CD4-positive, alpha-beta T cell (primary cell): ENCODE data around the gene MYB. TPM values are rescaled to one million over a fixed set of nuclear protein-coding genes. Genes with fewer than 3 reads are reported as not detected.

ENCODE experiments used
- ATAC-seq: fragments of 200-7000 bp; cut with Tn5 transposase; one replicate; pipeline ENCODE4 v1.10.0; 2022; ENCODE audit warnings: mild to moderate bottlenecking; ENCODE audit not compliant: poor library complexity
- CTCF ChIA-PET: fragments of 350-600 bp; sonication (Branson Sonifier 250); formaldehyde crosslinking; loops from one replicate; lab custom pipeline; 2021; ENCODE audit warnings: antibody characterized with exemption, inconsistent platforms; lab: Charles Lee
- POLR2A ChIA-PET: fragments of 350-600 bp; sonication (Branson Sonifier 250); formaldehyde crosslinking; loops from one replicate; lab custom pipeline; 2021; ENCODE audit warnings: antibody characterized with exemption, inconsistent platforms; lab: Charles Lee
- DNase-seq, 14 experiments: peaks; one replicate each; pipeline ENCODE4 v3.0.0-alpha.2; 2013 to 2020; ENCODE audit warnings: mixed read lengths in 2 of 14
- H3K27ac ChIP-seq, 2 donors: one replicate each; pipeline versions ENCODE4 v1.5.1 to v1.7.0; 2013; ENCODE audit warnings: low read length in 2 of 2, low read depth in 1 of 2, mild to moderate bottlenecking in 1 of 2
- H3K27me3 ChIP-seq, 2 experiments: 1 replicate in 1 of 2; 2 replicates in 1 of 2; pipeline versions ENCODE4 v1.6.1 to v1.7.0; 2013; ENCODE audit warnings: low read length in 2 of 2, control low read depth in 1 of 2, mild to moderate bottlenecking in 1 of 2, moderate library complexity in 1 of 2; ENCODE audit not compliant: insufficient read depth in 2 of 2, control insufficient read depth in 1 of 2
- H3K36me3 ChIP-seq: one replicate; pipeline ENCODE4 v1.6.1; 2013; ENCODE audit warnings: low read length, control low read depth; ENCODE audit not compliant: insufficient read depth
- H3K4me1 ChIP-seq: one replicate; pipeline ENCODE4 v1.6.1; 2013; ENCODE audit warnings: low read length, control low read depth; ENCODE audit not compliant: insufficient read depth
- H3K4me3 ChIP-seq: one replicate; pipeline ENCODE4 v1.5.1; 2013; ENCODE audit warnings: mild to moderate bottlenecking, low read length, moderate library complexity
- H3K9me3 ChIP-seq, 2 experiments: 1 replicate in 1 of 2; 2 replicates in 1 of 2; pipeline versions ENCODE4 v1.6.1 to v1.7.0; 2013; ENCODE audit warnings: low read length in 2 of 2, mild to moderate bottlenecking in 2 of 2, control low read depth in 1 of 2, moderate library complexity in 1 of 2; ENCODE audit not compliant: control insufficient read depth in 1 of 2, insufficient read depth in 1 of 2
- H3K27ac Mint-ChIP-seq: one replicate; pipeline ENCODE4 v1.8.0; 2020; ENCODE audit warnings: mixed read lengths
- H3K27me3 Mint-ChIP-seq: one replicate; pipeline ENCODE4 v1.8.0; 2021; ENCODE audit warnings: mixed read lengths
- H3K36me3 Mint-ChIP-seq: one replicate; pipeline ENCODE4 v1.8.0; 2021; ENCODE audit warnings: low read depth, mixed read lengths
- H3K4me1 Mint-ChIP-seq: one replicate; pipeline ENCODE4 v1.8.0; 2021; ENCODE audit warnings: low read depth, mixed read lengths
- H3K4me3 Mint-ChIP-seq: one replicate; pipeline ENCODE4 v1.8.0; 2020; ENCODE audit warnings: mild to moderate bottlenecking, mixed read lengths
- H3K9me3 Mint-ChIP-seq: one replicate; pipeline ENCODE4 v1.8.0; 2020; ENCODE audit warnings: mixed read lengths
- CTCF ChIP-seq: fragments of 200-600 bp; IDR thresholded peaks from one replicate; pipeline ENCODE4 v1.8.0; 2022; ENCODE audit warnings: antibody characterized with exemption, mild to moderate bottlenecking
- intact Hi-C, 2 experiments: fragments of 100-400 bp; cut with DNase I in 1 of 2; cut with micrococcal nuclease in 1 of 2; formaldehyde crosslinking; loops; one replicate each; pipeline versions ENCODE4 v1.15.1 to v1.9.0; 2023 to 2025; cut with DNase I, micrococcal nuclease
- total RNA-seq, 174 experiments: library from RNA in 2 of 174; stranded (reverse) in 2 of 174; gene quantifications; one replicate each; pipeline ENCODE4 v1.2.3 and lab custom pipeline; 2021 to 2026

Gene MYB
- total RNA-seq, 2 experiments from 2014 or later: 2.0 to 2.6 TPM

GRCh38 chr6:135250234-135250633 lies 69.1 kb downstream of the MYB start:
- ATAC-seq (no peak), DNase-seq (peak in 3 of 14 experiments; percentile 9 to 44 (median 33))
- Histone ChIP-seq H3K4me3 (no peak overlapping the region), H3K4me1 (no peaks in the 10 kb centered on the region), H3K27me3 (no peaks in the 10 kb centered on the region), H3K36me3 (no peaks in the 10 kb centered on the region), H3K27ac (no peak overlapping the region), H3K9me3 (no peaks in the 10 kb centered on the region)
- ChIA-PET CTCF (no interaction called here), POLR2A (no interaction called here)
- Mint-ChIP-seq H3K4me1 (no peaks in the 10 kb centered on the region), H3K4me3 (no peak overlapping the region), H3K27me3 (no peaks in the 10 kb centered on the region), H3K27ac (no peak overlapping the region), H3K9me3 (no peaks in the 10 kb centered on the region), H3K36me3 (no peaks in the 10 kb centered on the region)
- intact Hi-C loops: no loop called here
- TF ChIP-seq CTCF: no peak

GRCh38 chr6:135250751-135251497 lies 69.8 kb downstream of the MYB start:
- H3K9me3 ChIP-seq: no peaks in the 10 kb centered on the region
- intact Hi-C loops: no loop called here
- TF ChIP-seq CTCF: no peak
- Mint-ChIP-seq H3K27ac (no peak overlapping the region), H3K36me3 (no peaks in the 10 kb centered on the region), H3K27me3 (no peaks in the 10 kb centered on the region), H3K4me3 (no peak overlapping the region), H3K9me3 (no peaks in the 10 kb centered on the region), H3K4me1 (no peaks in the 10 kb centered on the region)
- no peaks in the 10 kb centered on the region for H3K4me1 ChIP-seq
- H3K36me3 ChIP-seq: no peaks in the 10 kb centered on the region
- ChIA-PET POLR2A (no interaction called here), CTCF (interaction anchor here (0.6 kb wide), 1 partner anchor 1047 kb away, joined by 3 read pairs; no protein-coding TSS in a partner anchor)
- ATAC-seq: no peak
- no peak overlapping the region for H3K27ac ChIP-seq
- H3K4me3 ChIP-seq: no peak overlapping the region
- DNase-seq: no peak
- H3K27me3 ChIP-seq: no peaks in the 10 kb centered on the region

GRCh38 chr6:135251498-135252441 lies 70.7 kb downstream of the MYB start:
- no peak overlapping the region for H3K27ac Mint-ChIP-seq
- no peak overlapping the region for H3K4me3 ChIP-seq
- DNase-seq (no peak), ATAC-seq (no peak)
- no peaks in the 10 kb centered on the region for H3K36me3 ChIP-seq
- no peaks in the 10 kb centered on the region for H3K9me3 Mint-ChIP-seq
- H3K4me1 ChIP-seq: no peaks in the 10 kb centered on the region
- CTCF ChIA-PET: interaction anchor here (0.6 kb wide), 1 partner anchor 1046 kb away, joined by 3 read pairs; no protein-coding TSS in a partner anchor
- no peaks in the 10 kb centered on the region for H3K4me1 Mint-ChIP-seq
- intact Hi-C loops: no loop called here
- no peaks in the 10 kb centered on the region for H3K27me3 Mint-ChIP-seq
- TF ChIP-seq CTCF: no peak
- POLR2A ChIA-PET: interaction anchor here (0.6 kb wide), 1 partner anchor 104 kb away, joined by 4 read pairs; no protein-coding TSS in a partner anchor
- H3K27ac ChIP-seq: no peak overlapping the region
- no peak overlapping the region for H3K4me3 Mint-ChIP-seq
- H3K9me3 ChIP-seq: no peaks in the 10 kb centered on the region
- no peaks in the 10 kb centered on the region for H3K27me3 ChIP-seq
- no peaks in the 10 kb centered on the region for H3K36me3 Mint-ChIP-seq
